IMR-90 (cell line): Measurements from ENCODE around the gene TRIO. TPM values are rescaled to one million over a fixed set of nuclear protein-coding genes. Genes with fewer than 3 reads are reported as not detected.

Experiments used
- ATAC-seq: fragments of 200-7000 bp; cut with Tn5 transposase; 2 replicates; pipeline ENCODE4 v1.9.1; 2020; ENCODE audit warnings: low read depth, mild to moderate bottlenecking, moderate library complexity
- BruUV-seq: library from RNA; stranded (reverse); fragments of 400-500 nt; replicated peaks from 2 replicates; lab custom pipeline; 2021; lab: Mats Ljungman, UMichigan
- CTCF ChIA-PET: fragments of 300-600 bp; formaldehyde crosslinking; extraction: SDS; loops from one replicate; lab custom pipeline; 2021; ENCODE audit warnings: antibody characterized with exemption; lab: Yijun Ruan, JAX
- POLR2A ChIA-PET: fragments of 300-600 bp; sonication (Branson Sonifier 250); formaldehyde crosslinking; loops from one replicate; lab custom pipeline; 2022; ENCODE audit warnings: antibody characterized with exemption; ENCODE audit not compliant: unreplicated experiment; lab: Charles Lee
- DNase-seq: peaks from one replicate; pipeline ENCODE4 v3.0.0; 2013
- H2AFZ ChIP-seq: replicated peaks from 2 replicates; pipeline ENCODE3; 2013; ENCODE audit warnings: low read length, mild to moderate bottlenecking; ENCODE audit not compliant: poor library complexity
- H2AK5ac ChIP-seq: 2 replicates; pipeline ENCODE4 v1.6.1; 2013; ENCODE audit warnings: low read depth, low read length, inconsistent platforms
- H2AK9ac ChIP-seq: replicated peaks from 2 replicates; pipeline ENCODE3; 2013; ENCODE audit warnings: mild to moderate bottlenecking, low read depth, low read length, moderate library complexity; ENCODE audit not compliant: poor library complexity
- H2BK120ac ChIP-seq: 2 replicates; pipeline ENCODE4 v1.6.1; 2013; ENCODE audit warnings: low read depth, low read length, inconsistent platforms
- H2BK15ac ChIP-seq: 3 replicates; pipeline ENCODE4 v1.6.1; 2013; ENCODE audit warnings: low read depth, low read length, inconsistent platforms
- H2BK20ac ChIP-seq: 2 replicates; pipeline ENCODE4 v1.6.1; 2013; ENCODE audit warnings: low read depth, mild to moderate bottlenecking, inconsistent platforms, low read length, moderate library complexity
- H2BK5ac ChIP-seq: 2 replicates; pipeline ENCODE4 v1.6.1; 2013; ENCODE audit warnings: mild to moderate bottlenecking, low read depth, low read length, inconsistent platforms; ENCODE audit not compliant: poor library complexity, severe bottlenecking
- H3K14ac ChIP-seq: replicated peaks from 2 replicates; pipeline ENCODE4 v1.6.1; 2013; ENCODE audit warnings: low read depth, low read length, inconsistent platforms
- H3K18ac ChIP-seq: 2 replicates; pipeline ENCODE4 v1.6.1; 2013; ENCODE audit warnings: low read depth, low read length, control low read depth
- H3K23ac ChIP-seq: 2 replicates; pipeline ENCODE4 v1.6.1; 2013; ENCODE audit warnings: low read depth, low read length, inconsistent platforms
- H3K27ac ChIP-seq: 2 replicates; pipeline ENCODE4 v1.5.1; 2013; ENCODE audit warnings: mild to moderate bottlenecking, control low read depth, low read length; ENCODE audit not compliant: insufficient read depth
- H3K27me3 ChIP-seq: 2 replicates; pipeline ENCODE4 v1.6.1; 2013; ENCODE audit warnings: low read length; ENCODE audit not compliant: control insufficient read depth, insufficient read depth
- H3K36me3 ChIP-seq: 2 replicates; pipeline ENCODE4 v1.6.1; 2013; ENCODE audit warnings: low read length, mixed read lengths; ENCODE audit not compliant: control insufficient read depth, insufficient read depth
- H3K4ac ChIP-seq: 2 replicates; pipeline ENCODE4 v1.6.1; 2013; ENCODE audit warnings: low read depth, low read length, inconsistent platforms
- H3K4me1 ChIP-seq: 2 replicates; pipeline ENCODE4 v1.6.1; 2013; ENCODE audit warnings: low read length, mixed read lengths; ENCODE audit not compliant: control insufficient read depth, insufficient read depth
- H3K4me2 ChIP-seq: 2 replicates; pipeline ENCODE4 v1.6.1; 2013; ENCODE audit warnings: low read depth, mild to moderate bottlenecking, control low read depth, low read length, moderate library complexity
- H3K4me3 ChIP-seq: 2 replicates; pipeline ENCODE4 v1.5.1; 2013; ENCODE audit warnings: low read depth, mild to moderate bottlenecking, control low read depth, low read length, moderate library complexity; ENCODE audit not compliant: insufficient read depth
- H3K56ac ChIP-seq: 2 replicates; pipeline ENCODE4 v1.6.1; 2013; ENCODE audit warnings: low read length, inconsistent platforms; ENCODE audit not compliant: insufficient read depth; ENCODE audit errors: extremely low read depth
- H3K79me1 ChIP-seq, 2 experiments: 2 replicates each; pipeline ENCODE4 v1.6.1; 2013; ENCODE audit warnings: low read length in 2 of 2, inconsistent platforms in 1 of 2, low read depth in 1 of 2
- H3K9ac ChIP-seq: 2 replicates; pipeline ENCODE4 v1.6.1; 2013; ENCODE audit warnings: low read depth, low read length, control low read depth
- H3K9me1 ChIP-seq: 2 replicates; pipeline ENCODE4 v1.6.1; 2013; ENCODE audit warnings: low read length, inconsistent platforms; ENCODE audit not compliant: insufficient read depth
- H3K9me3 ChIP-seq: 2 replicates; pipeline ENCODE4 v1.6.1; 2013; ENCODE audit warnings: low read length; ENCODE audit not compliant: control insufficient read depth, insufficient read depth
- H4K20me1 ChIP-seq: 2 replicates; pipeline ENCODE4 v1.6.1; 2013; ENCODE audit warnings: low read length, inconsistent platforms; ENCODE audit not compliant: insufficient read depth
- H4K5ac ChIP-seq: 2 replicates; pipeline ENCODE4 v1.6.1; 2013; ENCODE audit warnings: mild to moderate bottlenecking, low read depth, low read length, control low read depth
- H4K8ac ChIP-seq, 2 experiments: 2 replicates each; pipeline ENCODE4 v1.6.1; 2013; ENCODE audit warnings: low read depth in 2 of 2, low read length in 2 of 2, control low read depth in 1 of 2, inconsistent platforms in 1 of 2
- H4K91ac ChIP-seq: 2 replicates; pipeline ENCODE4 v1.6.1; 2013; ENCODE audit warnings: low read depth, low read length, inconsistent platforms; ENCODE audit not compliant: insufficient read depth
- BHLHE40 ChIP-seq: fragments of 150-350 bp; IDR thresholded peaks from 2 replicates; pipeline ENCODE4 v1.6.1; 2016; ENCODE audit warnings: mild to moderate bottlenecking, low read depth, low read length
- CEBPB ChIP-seq: IDR thresholded peaks from 2 replicates; pipeline ENCODE4 v1.6.1; 2012; ENCODE audit warnings: low read depth, low read length, improper control_type of control experiment
- MAZ ChIP-seq: IDR thresholded peaks from 2 replicates; pipeline ENCODE4 v1.6.1; 2012; ENCODE audit warnings: low read depth, mild to moderate bottlenecking, low read length, improper control_type of control experiment, moderate library complexity, borderline replicate concordance
- MXI1 ChIP-seq: IDR thresholded peaks from 2 replicates; pipeline ENCODE4 v1.6.1; 2012; ENCODE audit warnings: low read depth, mild to moderate bottlenecking, low read length, moderate library complexity, borderline replicate concordance
- RAD21 ChIP-seq: IDR thresholded peaks from 2 replicates; pipeline ENCODE4 v1.6.1; 2012; ENCODE audit warnings: low read length, improper control_type of control experiment
- RCOR1 ChIP-seq: IDR thresholded peaks from 2 replicates; pipeline ENCODE4 v1.6.1; 2012; ENCODE audit warnings: mild to moderate bottlenecking, low read length, improper control_type of control experiment; ENCODE audit not compliant: insufficient replicate concordance
- WGBS, 2 experiments: methylation state at CpG; one replicate each; pipeline versions ENCODE4 v1.1.5 to v1.1.7; 2013; ENCODE audit warnings: missing lambda C conversion rate in 2 of 2; ENCODE audit not compliant: insufficient read length in 1 of 2; ENCODE audit errors: extremely low coverage in 2 of 2; 5-methylcytosine and 5-hydroxymethylcytosine counted together
- dilution Hi-C: fragments of 300-500 bp; cut with HindIII; formaldehyde crosslinking; loops from one replicate; pipeline ENCODE4 v1.14.3; 2018; ENCODE audit warnings: low sequenced_read_pairs; ENCODE audit not compliant: unreplicated experiment
- in situ Hi-C: fragments of 300-500 bp; cut with MboI; formaldehyde crosslinking; loops from 3 replicates; pipeline ENCODE4 v1.14.3; 2019; ENCODE audit warnings: low sequenced_read_pairs, inconsistent platforms, mixed read lengths
- intact Hi-C: fragments of 100-400 bp; cut with micrococcal nuclease; formaldehyde crosslinking; loops from 2 replicates; pipeline ENCODE4 v1.10.0; 2022
- polyA plus RNA-seq, 3 experiments: library from polyadenylated mRNA; depleted of rRNA; stranded (reverse); fragments of >200 nt; gene quantifications; 2 replicates each; pipeline ENCODE4 v1.2.3, GENCODE V29; 2012; ENCODE audit warnings: low replicate concordance in 1 of 3
- total RNA-seq: library from RNA; depleted of rRNA; stranded (reverse); fragments of >200 nt; gene quantifications from 2 replicates; pipeline ENCODE4 v1.2.3, GENCODE V29; 2012

Gene TRIO
- total and polyA plus RNA-seq, 2 of the 4 experiments (the other 2 are of a cell fraction) = 206 to 522 TPM

GRCh38 chr5:14115323-14115895, 27.7 kb upstream of the TRIO start:
- no peak overlapping the region for H3K4me2 ChIP-seq
- H3K9ac ChIP-seq = no peak overlapping the region
- H3K23ac ChIP-seq = no peak overlapping the region
- no peak overlapping the region for H4K5ac ChIP-seq
- ChIA-PET POLR2A (no interaction called here), CTCF (no interaction called here)
- no peak overlapping the region for H3K27ac ChIP-seq
- no peak overlapping the region for H2BK5ac ChIP-seq
- no peak overlapping the region for H2AK5ac ChIP-seq
- TF ChIP-seq RCOR1 (no peak), MXI1 (no peak), RAD21 (no peak), CEBPB (no peak), MAZ (no peak), BHLHE40 (no peak)
- no peak overlapping the region for H2BK120ac ChIP-seq
- intact Hi-C loops = no loop called here
- dilution Hi-C loops = no loop called here
- peaks cover 6% of the 10 kb centered on the region; the same call in 1 of the 2 replicates for H3K9me3 ChIP-seq
- peak overlapping the region; percentile 60; the same call in 1 of the 3 replicates for H2BK15ac ChIP-seq
- peaks cover 0 to 15% of the 10 kb centered on the region in 2 experiments; a peak in 3 of 4 replicates for H3K79me1 ChIP-seq
- 0 out of 2 replicates have a peak, but pooled peaks cover 2% of the 10 kb centered on the region for H3K27me3 ChIP-seq
- H3K18ac ChIP-seq = no peak overlapping the region
- H4K8ac ChIP-seq = no peak overlapping the region
- ATAC-seq (no peak), DNase-seq (no peak)
- no peak overlapping the region; the same call in 1 of the 2 replicates for H3K14ac ChIP-seq
- H4K20me1 ChIP-seq = no peaks in the 10 kb centered on the region
- 0 out of 2 replicates have a peak overlapping the region, but pooled peaks have one; percentile 6 for H3K4ac ChIP-seq
- no peak overlapping the region for H4K91ac ChIP-seq
- H2BK20ac ChIP-seq = no peak overlapping the region
- no TSS peak for BruUV-seq
- H2AFZ ChIP-seq = no peak overlapping the region
- H3K56ac ChIP-seq = no peak overlapping the region
- H2AK9ac ChIP-seq = no peak overlapping the region
- peaks cover 3% of the 10 kb centered on the region; the same call in 1 of the 2 replicates for H3K4me1 ChIP-seq
- WGBS, 2 experiments = 92% methylated on average over 4 of the region's 7 CpGs; no CpG with 5 or more reads in 1 of the 2 experiments
- no peaks in the 10 kb centered on the region for H3K9me1 ChIP-seq
- in situ Hi-C loops = loop anchor here (25.0 kb wide), 1 partner anchor 547 kb away; the partner anchor contains the start of gene OTULIN
- no peak overlapping the region for H3K4me3 ChIP-seq
- H3K36me3 ChIP-seq = no peaks in the 10 kb centered on the region
